ENCODE measurements around the gene ST3GAL2.
A peak's percentile ranks its signal among the peaks of the same experiment; 100 is the strongest.

The ST3GAL2 gene

DNA sequence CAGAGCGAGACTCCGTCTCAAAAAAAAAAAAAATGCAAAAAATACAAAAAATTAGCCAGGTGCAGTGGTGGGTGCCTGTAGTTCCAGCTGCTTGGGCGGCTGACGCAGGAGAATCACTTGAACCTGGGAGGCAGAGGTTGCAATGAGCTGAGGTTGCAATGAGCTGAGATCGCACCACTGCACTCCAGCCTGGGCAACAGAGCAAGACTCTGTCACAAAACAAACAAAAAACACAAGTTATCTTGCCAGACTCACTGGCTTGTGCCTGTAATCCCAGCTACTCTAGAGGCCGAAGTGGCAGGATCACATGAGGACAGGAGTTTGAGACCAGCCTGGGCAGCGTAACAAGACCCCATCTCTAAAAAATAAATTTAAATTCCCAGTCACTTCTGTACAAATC lies 3.4 kb upstream of the ST3GAL2 start:
- TF ChIP-seq, protein P1, sequence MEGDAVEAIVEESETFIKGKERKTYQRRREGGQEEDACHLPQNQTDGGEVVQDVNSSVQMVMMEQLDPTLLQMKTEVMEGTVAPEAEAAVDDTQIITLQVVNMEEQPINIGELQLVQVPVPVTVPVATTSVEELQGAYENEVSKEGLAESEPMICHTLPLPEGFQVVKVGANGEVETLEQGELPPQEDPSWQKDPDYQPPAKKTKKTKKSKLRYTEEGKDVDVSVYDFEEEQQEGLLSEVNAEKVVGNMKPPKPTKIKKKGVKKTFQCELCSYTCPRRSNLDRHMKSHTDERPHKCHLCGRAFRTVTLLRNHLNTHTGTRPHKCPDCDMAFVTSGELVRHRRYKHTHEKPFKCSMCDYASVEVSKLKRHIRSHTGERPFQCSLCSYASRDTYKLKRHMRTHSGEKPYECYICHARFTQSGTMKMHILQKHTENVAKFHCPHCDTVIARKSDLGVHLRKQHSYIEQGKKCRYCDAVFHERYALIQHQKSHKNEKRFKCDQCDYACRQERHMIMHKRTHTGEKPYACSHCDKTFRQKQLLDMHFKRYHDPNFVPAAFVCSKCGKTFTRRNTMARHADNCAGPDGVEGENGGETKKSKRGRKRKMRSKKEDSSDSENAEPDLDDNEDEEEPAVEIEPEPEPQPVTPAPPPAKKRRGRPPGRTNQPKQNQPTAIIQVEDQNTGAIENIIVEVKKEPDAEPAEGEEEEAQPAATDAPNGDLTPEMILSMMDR (IDR thresholded peaks at IDR 0.05; ENCODE audit: low read depth, low read length): no peak
- no peak overlapping the region for H3K4me3 ChIP-seq (replicated peaks in 1 of 2; ENCODE audit: low read depth in 2 of 2, low read length in 2 of 2)
- DNase-seq (ENCODE audit: low read depth in 2 of 2): no peak

DNA sequence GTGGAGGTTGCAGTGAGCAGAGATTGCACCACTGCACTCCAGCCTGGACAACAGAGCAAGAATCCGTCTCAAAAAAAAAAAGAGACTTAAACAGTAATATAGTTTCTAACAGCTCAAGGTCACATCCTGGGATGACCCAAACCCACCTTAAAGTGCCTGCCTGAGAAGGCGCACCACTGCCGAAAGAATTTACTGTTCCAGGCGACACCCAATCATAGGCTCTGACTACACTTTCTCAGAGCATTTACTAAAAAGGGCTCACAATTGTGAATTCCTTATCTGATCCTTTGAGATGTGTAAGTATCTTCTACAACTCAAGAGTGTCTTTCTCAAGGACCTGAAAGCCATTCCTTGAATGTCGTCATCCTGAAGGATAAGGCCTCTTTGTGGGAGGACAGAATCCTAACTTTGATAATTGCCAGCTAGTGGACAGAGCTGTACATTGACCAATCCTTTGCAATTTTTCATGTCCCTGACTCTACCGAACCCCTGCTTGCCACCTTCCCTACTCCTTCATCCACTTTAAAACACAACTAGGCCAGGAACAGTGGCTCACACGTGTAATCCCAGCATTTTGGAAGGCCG lies 2.6 kb upstream of the ST3GAL2 start:
- TF ChIP-seq, protein P1 (IDR thresholded peaks at IDR 0.05; ENCODE audit: low read depth, low read length): no peak
- H3K4me3 ChIP-seq (replicated peaks in 1 of 2; ENCODE audit: low read depth in 2 of 2, low read length in 2 of 2): no peak overlapping the region
- no peak for DNase-seq (ENCODE audit: low read depth in 2 of 2)

DNA sequence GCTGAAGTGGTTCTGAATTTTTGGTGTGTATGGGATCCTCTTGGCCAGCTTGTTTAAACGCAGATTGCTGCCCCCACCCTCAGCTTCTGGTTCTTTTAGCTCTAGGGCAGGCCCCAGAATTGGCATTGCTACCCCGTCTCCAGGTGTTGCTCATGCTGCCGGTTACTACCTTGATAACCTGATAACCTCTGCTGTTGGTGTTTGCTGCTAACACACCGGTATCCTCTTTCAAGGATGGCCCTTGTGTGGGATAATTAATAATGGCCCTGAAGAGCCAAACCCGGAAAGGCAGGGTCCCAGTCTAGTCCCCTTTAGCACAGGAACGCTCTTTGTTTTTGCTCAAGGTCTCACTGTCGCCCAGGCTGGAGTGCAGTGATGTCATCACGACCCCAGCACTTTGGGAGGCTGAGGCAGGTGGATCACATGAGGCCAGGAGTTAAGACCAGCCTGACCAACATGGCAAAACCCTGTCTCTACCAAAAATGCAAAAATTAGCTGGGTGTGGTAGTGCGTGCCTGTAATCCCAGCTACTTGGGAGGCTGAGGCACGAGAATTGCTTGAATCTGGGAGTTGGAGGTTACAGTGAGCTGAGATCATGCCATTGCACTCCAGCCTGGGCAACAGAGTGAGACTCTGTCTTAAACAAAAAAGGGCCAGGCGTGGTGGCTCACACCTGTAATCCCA lies 1.3 kb upstream of the ST3GAL2 start:
- no peak overlapping the region for H3K4me3 ChIP-seq (replicated peaks in 1 of 2; ENCODE audit: low read depth in 2 of 2, low read length in 2 of 2)
- TF ChIP-seq, protein P1 (IDR thresholded peaks at IDR 0.05; ENCODE audit: low read depth, low read length): no peak
- DNase-seq (ENCODE audit: low read depth in 2 of 2): no peak

DNA sequence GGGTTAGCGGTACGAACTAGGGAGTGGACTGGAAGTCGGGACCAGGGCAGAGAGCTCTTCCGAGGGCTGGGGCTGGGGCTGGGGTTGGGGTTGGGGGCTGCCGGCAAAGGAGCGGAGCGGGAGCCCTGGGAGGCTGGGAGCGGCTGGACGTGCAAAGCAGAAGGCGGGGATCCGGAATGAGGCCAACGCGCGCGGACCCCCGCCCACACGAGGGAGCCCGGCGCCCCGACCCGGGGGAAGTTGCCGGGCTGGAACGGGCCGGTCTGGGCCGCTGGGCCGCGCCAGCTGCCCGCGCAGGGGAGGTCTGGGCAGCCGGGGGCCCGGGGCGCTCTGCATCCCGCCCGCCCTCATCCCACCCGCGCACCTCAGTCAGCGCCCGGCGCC lies 323 bp downstream of the ST3GAL2 start:
- TF ChIP-seq, protein P1 (IDR thresholded peaks at IDR 0.05; ENCODE audit: low read depth, low read length): no peak
- no peak for DNase-seq (ENCODE audit: low read depth in 2 of 2)

DNA sequence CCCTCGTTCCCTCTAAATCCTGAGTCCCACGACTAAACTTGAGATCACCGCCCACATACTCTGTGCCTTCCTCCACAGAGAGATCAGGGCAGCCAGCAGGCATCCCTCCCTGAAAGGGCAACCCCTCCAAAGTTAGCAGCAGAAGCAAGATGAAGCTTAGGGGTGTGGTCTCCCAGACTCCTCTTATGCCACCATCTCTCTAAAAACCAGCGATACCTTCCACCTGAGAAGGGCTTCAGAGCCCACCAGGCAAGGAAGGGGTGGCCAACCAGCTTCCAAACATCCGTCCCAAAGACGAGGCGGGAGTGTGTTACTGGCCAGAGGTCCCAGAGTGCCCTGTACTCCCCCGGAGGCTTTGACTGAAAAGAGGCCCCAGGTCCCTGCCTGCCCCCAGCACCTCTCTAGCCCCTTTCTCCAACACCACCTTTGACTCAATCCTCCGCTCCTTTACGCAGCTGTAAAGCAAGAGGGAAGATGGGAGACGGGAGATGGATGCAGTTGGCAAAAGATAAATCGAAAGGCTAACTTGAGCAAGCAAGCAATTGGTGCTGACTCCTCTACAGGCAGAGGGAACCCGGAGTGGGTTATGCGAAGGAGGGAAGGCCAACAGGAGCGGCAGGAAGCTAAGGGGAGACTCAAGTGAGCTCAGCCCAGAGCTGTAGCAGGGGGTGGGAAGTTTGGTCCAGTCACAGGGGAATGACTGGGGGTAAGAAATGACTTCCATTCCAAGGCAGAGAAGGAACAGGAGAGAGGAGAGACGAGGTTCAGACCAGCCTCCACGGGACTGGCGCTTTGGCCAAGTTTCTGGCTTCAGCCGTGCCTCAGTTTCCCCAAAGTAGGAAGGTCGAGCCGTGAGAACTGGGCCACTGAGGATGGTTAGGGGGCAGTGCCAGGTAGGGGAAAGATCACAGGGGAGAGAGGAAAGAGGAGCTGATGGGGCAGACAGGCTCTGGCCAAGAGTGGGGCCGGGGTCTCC lies 1.0 kb downstream of the ST3GAL2 start:
- peak overlapping the region; percentile 88 to 95 for H3K4me3 ChIP-seq (replicated peaks in 1 of 2; ENCODE audit: low read depth in 2 of 2, low read length in 2 of 2)
- TF ChIP-seq, protein P1 (IDR thresholded peaks at IDR 0.05; ENCODE audit: low read depth, low read length): no peak
- DNase-seq (ENCODE audit: low read depth in 2 of 2): peak; percentile 61 to 62

More for the DNA sequence above, 323 bp downstream of the ST3GAL2 start:
- H3K4me3 ChIP-seq (replicated peaks in 1 of 2; ENCODE audit: low read depth in 2 of 2, low read length in 2 of 2): peak overlapping the region; percentile 88 to 95

DNA sequence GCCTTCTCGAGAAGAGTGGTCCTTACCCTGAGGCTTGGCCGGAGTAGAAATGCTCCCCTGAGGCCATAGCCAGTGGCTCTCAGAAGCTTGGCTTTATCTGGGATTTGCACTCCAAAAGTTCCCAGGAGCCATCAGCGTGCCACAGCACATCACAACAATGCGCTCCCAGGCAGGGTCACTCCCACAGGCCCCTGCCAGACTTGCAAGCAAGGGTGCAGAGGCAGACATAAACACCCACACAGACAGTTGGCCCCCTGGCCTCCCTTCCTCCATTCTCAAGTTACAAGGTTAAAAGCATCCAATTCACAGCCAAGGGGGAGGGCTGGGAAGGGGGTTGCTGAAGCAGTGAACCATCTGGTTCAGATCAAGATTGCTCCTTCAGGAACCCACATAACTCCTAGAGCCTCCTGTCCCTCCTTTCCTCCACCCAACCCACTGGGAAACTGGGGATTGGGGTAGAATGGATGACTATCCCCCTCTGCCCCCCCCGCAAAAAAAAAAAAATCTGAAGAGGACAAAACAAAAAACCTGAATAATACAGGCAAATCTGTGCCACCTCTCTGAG lies 1.8 kb downstream of the ST3GAL2 start:
- peak; percentile 66 to 93 for DNase-seq (ENCODE audit: low read depth in 2 of 2)
- TF ChIP-seq, protein P1 (IDR thresholded peaks at IDR 0.05; ENCODE audit: low read depth, low read length): no peak
- peak overlapping the region; percentile 88 to 95 for H3K4me3 ChIP-seq (replicated peaks in 1 of 2; ENCODE audit: low read depth in 2 of 2, low read length in 2 of 2)

Measured in cardiac fibroblast (primary cell).